ENCODE results near the gene ARHGAP6.

GRCh38 chrX:11180571-11180970 is 485.1 kb downstream of the ARHGAP6 start:
- no peak for TF ChIP-seq CTCF (IDR thresholded peaks at IDR 0.05)
- no peak for TF ChIP-seq POLR2A (IDR thresholded peaks at IDR 0.05)

Measured in Peyer's patch (tissue), 4 donors.